VCaP (cell line): ENCODE data around the gene MTAP.

Experiments used
- H3K27ac ChIP-seq: fragments of 450-650 bp; 2 replicates; pipeline ENCODE4 v1.5.1; 2017
- CTCF ChIP-seq: fragments of 450-650 bp; conservative IDR thresholded peaks from 2 replicates; pipeline ENCODE4 v1.5.1; 2017; ENCODE audit warnings: mild to moderate bottlenecking, moderate library complexity

The MTAP gene

GRCh38 chr9:21804331-21804730, 1.9 kb downstream of the MTAP start:
- H3K27ac ChIP-seq = no peak overlapping the region; the same call in 1 of the 2 replicates
- no peak for TF ChIP-seq CTCF

DNA sequence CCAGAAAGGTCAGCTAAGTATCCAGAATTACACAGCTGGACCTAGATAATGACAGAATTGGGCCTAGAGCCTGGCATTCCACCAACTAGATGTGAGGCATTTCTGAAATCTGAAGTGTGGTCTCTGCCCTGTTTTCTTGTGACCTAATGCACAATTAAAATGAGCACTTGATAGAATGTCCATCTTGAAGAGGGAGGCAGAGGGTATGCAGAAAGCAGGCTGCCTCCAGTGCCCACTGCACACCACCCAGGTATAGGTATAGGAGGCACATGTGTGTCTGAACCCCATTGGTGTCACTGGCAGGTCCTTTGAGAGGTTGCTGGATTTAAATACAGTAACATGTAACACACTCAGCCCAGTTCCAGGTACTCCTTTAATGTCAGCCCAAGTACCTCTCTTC, 2.4 kb downstream of the MTAP start:
- no peak for TF ChIP-seq CTCF
- H3K27ac ChIP-seq = no peak overlapping the region

- TF ChIP-seq CTCF = no peak
- H3K27ac ChIP-seq = no peak overlapping the region
These were observed 4.2 kb downstream of the MTAP start for GRCh38 chr9:21806644-21807043.

DNA sequence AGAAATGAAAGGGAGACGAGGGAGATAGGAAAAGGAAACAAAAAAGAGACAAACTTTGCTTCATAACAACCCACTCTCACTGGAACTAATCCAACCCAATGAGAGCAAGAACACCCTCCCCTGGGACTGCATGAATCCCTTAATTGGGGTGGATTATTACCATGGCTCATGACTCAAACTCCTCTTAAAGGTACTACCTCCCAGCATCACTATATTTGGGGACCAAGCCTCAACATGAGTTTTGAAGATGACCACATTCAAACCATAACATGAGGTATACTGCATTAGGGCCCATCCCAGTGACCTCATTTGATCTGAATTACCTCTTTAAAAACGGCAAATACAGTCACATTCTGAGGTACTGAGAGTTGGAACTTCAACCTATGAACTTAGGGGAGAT, 8.0 kb downstream of the MTAP start:
- H3K27ac ChIP-seq = no peak overlapping the region
- no peak for TF ChIP-seq CTCF

DNA sequence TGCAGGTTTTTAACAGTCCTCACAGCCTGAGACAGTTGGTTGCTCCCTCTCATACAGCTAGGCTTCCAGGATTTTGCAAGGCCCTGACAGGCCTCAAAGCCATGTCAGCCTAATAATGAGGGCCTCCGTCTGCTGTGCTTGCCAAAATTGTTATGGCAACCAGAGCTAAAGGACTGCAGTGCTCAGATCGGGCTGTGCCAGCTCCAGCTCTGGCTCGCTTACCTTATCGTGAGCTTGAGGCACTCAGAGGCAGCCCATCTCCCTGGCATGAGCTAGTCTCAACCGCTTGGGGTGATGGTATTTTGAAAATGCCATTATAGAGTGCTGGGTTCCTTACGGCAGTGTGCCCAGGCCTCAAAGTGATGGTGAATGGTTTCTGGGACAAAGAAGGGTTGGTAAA, 8.4 kb downstream of the MTAP start:
- H3K27ac ChIP-seq = no peak overlapping the region
- TF ChIP-seq CTCF = no peak

DNA sequence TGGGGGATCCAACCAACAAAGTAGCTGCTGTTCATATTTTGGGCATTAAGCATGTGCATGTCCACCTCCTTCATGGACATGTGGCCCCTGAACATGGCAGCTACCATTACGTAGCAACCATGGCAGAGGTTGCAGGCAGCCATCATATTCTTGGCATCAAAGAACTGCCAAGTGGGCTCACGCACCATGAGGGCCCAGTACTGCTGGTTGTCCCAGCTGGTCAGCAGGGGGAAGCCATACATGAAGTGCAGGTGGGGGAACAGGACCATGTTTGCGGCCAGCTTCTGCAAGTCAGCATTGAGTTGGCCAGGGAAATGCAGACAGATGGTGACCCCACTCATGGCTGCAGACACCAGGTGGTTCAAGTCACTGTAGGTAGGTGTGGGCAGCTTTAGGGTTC, 9.5 kb downstream of the MTAP start:
- TF ChIP-seq CTCF = no peak
- H3K27ac ChIP-seq = no peak overlapping the region

DNA sequence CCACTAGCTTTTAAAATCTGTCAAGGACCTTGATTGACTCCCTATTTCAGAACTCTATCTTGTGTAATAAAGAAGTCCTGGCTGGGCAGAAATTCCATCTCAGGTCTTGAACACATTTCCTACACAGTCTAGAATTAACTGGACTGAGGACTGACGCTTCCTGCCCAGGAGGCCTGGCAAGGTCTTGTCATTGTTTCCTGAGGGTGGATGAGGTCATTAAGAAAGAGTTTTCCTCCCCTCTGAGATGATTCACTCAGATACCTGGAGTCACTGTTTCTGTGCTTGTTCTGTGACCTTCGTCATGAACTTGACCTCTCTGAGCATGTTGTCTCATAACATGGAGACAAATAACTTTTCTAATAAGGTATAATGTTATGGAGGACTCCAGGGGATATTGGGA, 10.0 kb downstream of the MTAP start:
- no peak for TF ChIP-seq CTCF
- H3K27ac ChIP-seq = no peak overlapping the region
